Bone marrow (tissue), 2 donors: Measurements from ENCODE around the gene SUGP2.

ENCODE experiments used
- DNase-seq, 2 donors: peaks; one replicate each; lab custom pipeline; 2025; lab: John Stamatoyannopoulos, UW

Gene SUGP2

GRCh38 chr19:19033426-19034203, at the start of gene SUGP2, which contains the start of gene ARMC6:
Gene SUGP2, minus strand, starts transcription at chr19:19033517. Its CDS starts 2,446 bp downstream, at chr19:19031071.
Gene ARMC6, plus strand, starts transcription at chr19:19033603. Its CDS starts 607 bp downstream, at chr19:19034210.
- peak; percentile 64 to 91 for DNase-seq

- no peak for DNase-seq
These were observed 48.4 kb upstream of the SUGP2 start for GRCh38 chr19:19081642-19082151.

- DNase-seq, result no peak
These were observed 46.3 kb upstream of the SUGP2 start for GRCh38 chr19:19079571-19079970.

- no peak for DNase-seq
These were observed 45.5 kb upstream of the SUGP2 start for GRCh38 chr19:19078801-19079200.

- DNase-seq, result no peak
These were observed 43.8 kb upstream of the SUGP2 start for GRCh38 chr19:19077103-19077502.

- DNase-seq, result no peak
These were observed 43.2 kb upstream of the SUGP2 start for GRCh38 chr19:19076476-19076875.

- no peak for DNase-seq
These were observed 41.8 kb upstream of the SUGP2 start for GRCh38 chr19:19075126-19075525.

GRCh38 chr19:19074196-19074882, 41.0 kb upstream of the SUGP2 start:
- DNase-seq, result no peak

GRCh38 chr19:19071897-19072296, 38.6 kb upstream of the SUGP2 start:
- no peak for DNase-seq

GRCh38 chr19:19068659-19069654, 35.6 kb upstream of the SUGP2 start:
- no peak for DNase-seq

GRCh38 chr19:19067276-19068072, 34.2 kb upstream of the SUGP2 start:
- no peak for DNase-seq

- peak in 1 of 2 donors; percentile 9 for DNase-seq
These were observed 31.8 kb upstream of the SUGP2 start for GRCh38 chr19:19064811-19065745.

GRCh38 chr19:19064098-19064722, 30.9 kb upstream of the SUGP2 start:
- peak in 1 of 2 donors; percentile 49 for DNase-seq

GRCh38 chr19:19063183-19064097, 30.1 kb upstream of the SUGP2 start, which contains the start of gene SLC25A42:
Gene SLC25A42, plus strand, starts transcription at chr19:19063994. Its CDS starts 32,131 bp downstream, at chr19:19096125.
- peak; percentile 90 to 99 for DNase-seq

GRCh38 chr19:19062454-19063182, 29.3 kb upstream of the SUGP2 start:
- DNase-seq, result peak in 1 of 2 donors; percentile 10

- no peak for DNase-seq
These were observed 28.2 kb upstream of the SUGP2 start for GRCh38 chr19:19061506-19061905.

GRCh38 chr19:19059837-19060611, 26.7 kb upstream of the SUGP2 start:
- no peak for DNase-seq
